ENCODE results near the gene CD55. TPM values are rescaled to one million over a fixed set of nuclear protein-coding genes. Genes with fewer than 3 reads are reported as not detected.
A peak's percentile ranks its signal among the peaks of the same experiment; 100 is the strongest.

The CD55 gene
- total RNA-seq, 1 donor from 2014 or later: 25.5 TPM

- peak overlapping the region; percentile 83 for H3K27ac Mint-ChIP-seq (ENCODE audit: unreplicated experiment)
- no peak for TF ChIP-seq CTCF (IDR thresholded peaks at IDR 0.05; ENCODE audit: partially characterized antibody, unreplicated experiment)
- H3K9me3 Mint-ChIP-seq (ENCODE audit: unreplicated experiment): peaks cover 4% of the 10 kb centered on the region
- no peaks in the 10 kb centered on the region for H3K4me1 Mint-ChIP-seq (ENCODE audit: low read depth, unreplicated experiment)
- H3K4me3 Mint-ChIP-seq (ENCODE audit: unreplicated experiment): peak overlapping the region; percentile 98
- no peaks in the 10 kb centered on the region for H3K36me3 Mint-ChIP-seq (ENCODE audit: unreplicated experiment)
- H3K27me3 Mint-ChIP-seq (ENCODE audit: unreplicated experiment): no peaks in the 10 kb centered on the region
- no peak for DNase-seq
These were observed 540 bp downstream of the CD55 start for GRCh38 chr1:207321790-207322645.

- Mint-ChIP-seq H3K27me3 (ENCODE audit: unreplicated experiment) (no peaks in the 10 kb centered on the region), H3K4me1 (ENCODE audit: low read depth, unreplicated experiment) (no peaks in the 10 kb centered on the region)
- TF ChIP-seq CTCF (IDR thresholded peaks at IDR 0.05; ENCODE audit: partially characterized antibody, unreplicated experiment): no peak
These were observed 2.1 kb downstream of the CD55 start for GRCh38 chr1:207323425-207324225.

GRCh38 chr1:207328004-207328403 lies 6.5 kb downstream of the CD55 start:
- H3K27ac Mint-ChIP-seq (ENCODE audit: unreplicated experiment): no peak overlapping the region
- no peak for DNase-seq
- H3K4me3 Mint-ChIP-seq (ENCODE audit: unreplicated experiment): no peak overlapping the region
- no peaks in the 10 kb centered on the region for H3K9me3 Mint-ChIP-seq (ENCODE audit: unreplicated experiment)
- TF ChIP-seq CTCF (IDR thresholded peaks at IDR 0.05; ENCODE audit: partially characterized antibody, unreplicated experiment): no peak
- H3K27me3 Mint-ChIP-seq (ENCODE audit: unreplicated experiment): no peaks in the 10 kb centered on the region
- H3K36me3 Mint-ChIP-seq (ENCODE audit: unreplicated experiment): peaks cover under 1% of the 10 kb centered on the region
- no peaks in the 10 kb centered on the region for H3K4me1 Mint-ChIP-seq (ENCODE audit: low read depth, unreplicated experiment)

More at GRCh38 chr1:207323425-207324225, 2.1 kb downstream of the CD55 start:
- Mint-ChIP-seq H3K27ac (ENCODE audit: unreplicated experiment) (no peak overlapping the region), H3K36me3 (ENCODE audit: unreplicated experiment) (no peaks in the 10 kb centered on the region), H3K9me3 (ENCODE audit: unreplicated experiment) (peaks cover 4% of the 10 kb centered on the region), H3K4me3 (ENCODE audit: unreplicated experiment) (no peak overlapping the region)
- no peak for DNase-seq

- Mint-ChIP-seq H3K4me3 (ENCODE audit: unreplicated experiment) (no peak overlapping the region), H3K27me3 (ENCODE audit: unreplicated experiment) (no peaks in the 10 kb centered on the region), H3K36me3 (ENCODE audit: unreplicated experiment) (peaks cover 10% of the 10 kb centered on the region), H3K4me1 (ENCODE audit: low read depth, unreplicated experiment) (no peaks in the 10 kb centered on the region), H3K27ac (ENCODE audit: unreplicated experiment) (no peak overlapping the region), H3K9me3 (ENCODE audit: unreplicated experiment) (no peaks in the 10 kb centered on the region)
- no peak for DNase-seq
- TF ChIP-seq CTCF (IDR thresholded peaks at IDR 0.05; ENCODE audit: partially characterized antibody, unreplicated experiment): no peak
These were observed 7.5 kb downstream of the CD55 start for GRCh38 chr1:207328908-207329440.
